HCT116 (cell line): Measurements from ENCODE around the gene EVC2. TPM values are rescaled to one million over a fixed set of nuclear protein-coding genes. Genes with fewer than 3 reads are reported as not detected.

ENCODE experiments used
- ATAC-seq: fragments of 200-7000 bp; cut with Tn5 transposase; 2 replicates; pipeline ENCODE4 v1.9.1; 2020; ENCODE audit warnings: mild to moderate bottlenecking, moderate library complexity
- BruUV-seq: library from RNA; stranded (reverse); fragments of 400-500 nt; replicated peaks from 2 replicates; lab custom pipeline; 2021; lab: Mats Ljungman, UMichigan
- CTCF ChIA-PET: fragments of 300-600 bp; sonication (Branson Sonifier 250); formaldehyde crosslinking; loops from one replicate; lab custom pipeline; 2021; ENCODE audit warnings: antibody characterized with exemption; lab: Charles Lee
- POLR2A ChIA-PET: fragments of 300-600, 350-600 bp; sonication (Branson Sonifier 250); formaldehyde crosslinking; loops from one replicate; lab custom pipeline; 2021; ENCODE audit warnings: antibody characterized with exemption; lab: Charles Lee
- RAD21 ChIA-PET, 2 experiments: fragments of 300-600 bp; sonication (Branson Sonifier 250); formaldehyde crosslinking; loops; one replicate each; lab custom pipeline; 2023; ENCODE audit warnings: low total read pairs in 2 of 2; ENCODE audit not compliant: uncharacterized antibody in 2 of 2, unreplicated experiment in 2 of 2, low non-redundant PET in 1 of 2; lab: Charles Lee
- DNase-seq: peaks from one replicate; pipeline ENCODE4 v3.0.0-alpha.2; 2010; ENCODE audit warnings: low read depth, low spot score
- H2AFZ ChIP-seq: fragments of 200-600 bp; shearing (Covaris generic), sonication (generic); 2 replicates; pipeline ENCODE4 v1.6.1; 2017; ENCODE audit warnings: low read depth, mixed run types, mixed read lengths, antibody characterized with exemption, low read length; ENCODE audit not compliant: poor library complexity, severe bottlenecking
- H3K27ac ChIP-seq: 2 replicates; pipeline ENCODE4 v1.5.1; 2012; ENCODE audit warnings: low read depth, low read length
- H3K27me3 ChIP-seq: fragments of 200-600 bp; sonication (generic); 2 replicates; pipeline ENCODE4 v1.6.1; 2016; ENCODE audit warnings: mixed run types, low read length, mixed read lengths; ENCODE audit not compliant: insufficient read depth
- H3K36me3 ChIP-seq, 2 experiments: fragments of 200-500 bp in 1 of 2; fragments of 200-600 bp in 1 of 2; sonication (Bioruptor generic) in 1 of 2; sonication (generic) in 1 of 2; 2 replicates each; pipeline versions ENCODE4 v1.5.1 to v1.6.1; 2014 to 2016; ENCODE audit warnings: low read length in 2 of 2, inconsistent platforms in 1 of 2, mixed read lengths in 1 of 2, mixed run types in 1 of 2; ENCODE audit not compliant: insufficient read depth in 2 of 2, control insufficient read depth in 1 of 2
- H3K4me1 ChIP-seq, 2 experiments: fragments of 200-600 bp in 1 of 2; sonication (generic) in 1 of 2; 2 replicates each; pipeline versions ENCODE4 v1.5.1 to v1.6.1; 2012 to 2017; ENCODE audit warnings: low read length in 2 of 2, inconsistent platforms in 1 of 2, mild to moderate bottlenecking in 1 of 2, mixed read lengths in 1 of 2, mixed run types in 1 of 2, moderate library complexity in 1 of 2; ENCODE audit not compliant: insufficient read depth in 2 of 2, control insufficient read depth in 1 of 2
- H3K4me2 ChIP-seq: fragments of 200-600 bp; sonication (generic); 2 replicates; pipeline ENCODE4 v1.6.1; 2017; ENCODE audit warnings: mixed run types, low read length, mixed read lengths
- H3K4me3 ChIP-seq, 2 experiments: fragments of 200-600 bp in 1 of 2; sonication (generic) in 1 of 2; replicated peaks in 1 of 2; 2 replicates each; pipeline ENCODE4 v1.5.1; 2011 to 2016; ENCODE audit warnings: low read length in 2 of 2, control low read depth in 1 of 2, low read depth in 1 of 2, mild to moderate bottlenecking in 1 of 2, mixed read lengths in 1 of 2, mixed run types in 1 of 2
- H3K79me2 ChIP-seq: fragments of 200-600 bp; sonication (generic); 2 replicates; pipeline ENCODE4 v1.6.1; 2017; ENCODE audit warnings: mild to moderate bottlenecking, mixed run types, low read length, moderate library complexity, mixed read lengths; ENCODE audit not compliant: insufficient read depth
- H3K9ac ChIP-seq: fragments of 200-600 bp; sonication (generic); 2 replicates; pipeline ENCODE4 v1.6.1; 2016; ENCODE audit warnings: low read length, mixed read lengths
- H3K9me2 ChIP-seq: fragments of 200-600 bp; sonication (generic), shearing (Covaris generic); 2 replicates; pipeline ENCODE4 v1.6.1; 2017; ENCODE audit warnings: mixed run types, mild to moderate bottlenecking, moderate library complexity; ENCODE audit not compliant: insufficient read depth
- H3K9me3 ChIP-seq, 2 experiments: fragments of 200-500 bp in 1 of 2; fragments of 200-600 bp in 1 of 2; sonication (Bioruptor generic) in 1 of 2; sonication (generic) in 1 of 2; 2 replicates each; pipeline ENCODE4 v1.6.1; 2014 to 2017; ENCODE audit warnings: low read length in 2 of 2, mixed read lengths in 2 of 2, inconsistent platforms in 1 of 2, low read depth in 1 of 2, mild to moderate bottlenecking in 1 of 2, mixed run types in 1 of 2, moderate library complexity in 1 of 2; ENCODE audit not compliant: control insufficient read depth in 1 of 2, insufficient read depth in 1 of 2
- H4K20me1 ChIP-seq: fragments of 200-600 bp; sonication (generic), shearing (Covaris generic); 2 replicates; pipeline ENCODE4 v1.6.1; 2017; ENCODE audit warnings: mixed run types, mild to moderate bottlenecking, moderate library complexity; ENCODE audit not compliant: insufficient read depth
- ATF3 ChIP-seq: IDR thresholded peaks from 2 replicates; pipeline ENCODE4 v1.6.1; 2012
- CBX3 ChIP-seq: IDR thresholded peaks from 2 replicates; pipeline ENCODE4 v1.6.1; 2012; ENCODE audit warnings: low read depth
- CEBPB ChIP-seq: IDR thresholded peaks from 2 replicates; pipeline ENCODE4 v1.6.1; 2012; ENCODE audit warnings: low read depth
- JUND ChIP-seq: IDR thresholded peaks from 2 replicates; pipeline ENCODE4 v1.6.1; 2012
- TCF7L2 ChIP-seq: IDR thresholded peaks from 2 replicates; pipeline ENCODE4 v1.7.0; 2011; ENCODE audit warnings: borderline replicate concordance, inconsistent platforms; ENCODE audit not compliant: insufficient read depth, insufficient read length; ENCODE audit errors: extremely low read depth
- ZBTB33 ChIP-seq: IDR thresholded peaks from 2 replicates; pipeline ENCODE4 v1.6.1; 2011; ENCODE audit warnings: mild to moderate bottlenecking, low read length, moderate library complexity; ENCODE audit not compliant: insufficient replicate concordance; ENCODE audit errors: extremely low read depth
- ZFX ChIP-seq: fragments of 450-650 bp; IDR thresholded peaks from 2 replicates; pipeline ENCODE4 v1.6.1; 2017
- intact Hi-C: fragments of 100-400 bp; cut with micrococcal nuclease; formaldehyde crosslinking; loops from 2 replicates; pipeline ENCODE4 v1.10.0; 2022
- total RNA-seq: library from RNA; stranded (reverse); gene quantifications from one replicate; pipeline ENCODE4 v1.2.1, GENCODE V29; 2021; ENCODE audit not compliant: unreplicated experiment
- TF ChIP-seq, protein P1 (sequence below), 3 experiments: fragments of 200-600 bp in 1 of 3; sonication (generic) in 1 of 3; IDR thresholded peaks in 2 of 3; conservative IDR thresholded peaks in 1 of 3; 2 replicates each; pipeline ENCODE4 v1.5.1; 2012 to 2017; ENCODE audit warnings: low read depth in 2 of 3, low read length in 2 of 3, antibody characterized with exemption in 1 of 3, borderline replicate concordance in 1 of 3, control low read depth in 1 of 3, mild to moderate bottlenecking in 1 of 3, mixed read lengths in 1 of 3, mixed run types in 1 of 3, moderate library complexity in 1 of 3; ENCODE audit not compliant: insufficient read depth in 1 of 3

EVC2 gene
- total RNA-seq, 1 experiment from 2014 or later: not detected

- H3K4me3 ChIP-seq: no peak overlapping the region
- no peaks in the 10 kb centered on the region for H3K9me2 ChIP-seq
- peaks cover 18% of the 10 kb centered on the region for H3K27me3 ChIP-seq
- H3K79me2 ChIP-seq: no peaks in the 10 kb centered on the region
- H4K20me1 ChIP-seq: no peaks in the 10 kb centered on the region
- H3K4me1 ChIP-seq: no peaks in the 10 kb centered on the region
- no peak overlapping the region for H3K27ac ChIP-seq
- no peak overlapping the region for H3K9ac ChIP-seq
- no peak overlapping the region for H3K4me2 ChIP-seq
- H3K36me3 ChIP-seq: no peaks in the 10 kb centered on the region
- ATAC-seq (no peak), DNase-seq (no peak)
- BruUV-seq: no TSS peak
- ChIA-PET RAD21 (no interaction called here), CTCF (no interaction called here), POLR2A (no interaction called here)
- H3K9me3 ChIP-seq: no peaks in the 10 kb centered on the region
- intact Hi-C loops: no loop called here
- no peak for TF ChIP-seq ZFX
- TF ChIP-seq, protein P1, sequence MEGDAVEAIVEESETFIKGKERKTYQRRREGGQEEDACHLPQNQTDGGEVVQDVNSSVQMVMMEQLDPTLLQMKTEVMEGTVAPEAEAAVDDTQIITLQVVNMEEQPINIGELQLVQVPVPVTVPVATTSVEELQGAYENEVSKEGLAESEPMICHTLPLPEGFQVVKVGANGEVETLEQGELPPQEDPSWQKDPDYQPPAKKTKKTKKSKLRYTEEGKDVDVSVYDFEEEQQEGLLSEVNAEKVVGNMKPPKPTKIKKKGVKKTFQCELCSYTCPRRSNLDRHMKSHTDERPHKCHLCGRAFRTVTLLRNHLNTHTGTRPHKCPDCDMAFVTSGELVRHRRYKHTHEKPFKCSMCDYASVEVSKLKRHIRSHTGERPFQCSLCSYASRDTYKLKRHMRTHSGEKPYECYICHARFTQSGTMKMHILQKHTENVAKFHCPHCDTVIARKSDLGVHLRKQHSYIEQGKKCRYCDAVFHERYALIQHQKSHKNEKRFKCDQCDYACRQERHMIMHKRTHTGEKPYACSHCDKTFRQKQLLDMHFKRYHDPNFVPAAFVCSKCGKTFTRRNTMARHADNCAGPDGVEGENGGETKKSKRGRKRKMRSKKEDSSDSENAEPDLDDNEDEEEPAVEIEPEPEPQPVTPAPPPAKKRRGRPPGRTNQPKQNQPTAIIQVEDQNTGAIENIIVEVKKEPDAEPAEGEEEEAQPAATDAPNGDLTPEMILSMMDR (IDR thresholded peaks at IDR 0.05 in 2 of 3, conservative IDR thresholded peaks at IDR 0.05 in 1 of 3; ENCODE audit: borderline replicate concordance in 1 of 3, insufficient read depth in 1 of 3, low read depth in 2 of 3, low read length in 2 of 3): no peak
- TF ChIP-seq ATF3: no peak
- no peak for TF ChIP-seq CBX3
- no peak for TF ChIP-seq JUND
- no peak for TF ChIP-seq CEBPB
- TF ChIP-seq TCF7L2: no peak
- no peak for TF ChIP-seq ZBTB33
- H2AFZ ChIP-seq: no peak overlapping the region
Observed at GRCh38 chr4:5693871-5694270, 14.5 kb downstream of the EVC2 start.
